ENCODE measurements around the gene SPATA22. TPM values are rescaled to one million over a fixed set of nuclear protein-coding genes. Genes with fewer than 3 reads are reported as not detected.
"Not testable (repeated sequence)": the region's sequence is repeated elsewhere in the genome, so short reads cannot be mapped to it uniquely, and the experiment has no call there.

The SPATA22 gene, protein sequence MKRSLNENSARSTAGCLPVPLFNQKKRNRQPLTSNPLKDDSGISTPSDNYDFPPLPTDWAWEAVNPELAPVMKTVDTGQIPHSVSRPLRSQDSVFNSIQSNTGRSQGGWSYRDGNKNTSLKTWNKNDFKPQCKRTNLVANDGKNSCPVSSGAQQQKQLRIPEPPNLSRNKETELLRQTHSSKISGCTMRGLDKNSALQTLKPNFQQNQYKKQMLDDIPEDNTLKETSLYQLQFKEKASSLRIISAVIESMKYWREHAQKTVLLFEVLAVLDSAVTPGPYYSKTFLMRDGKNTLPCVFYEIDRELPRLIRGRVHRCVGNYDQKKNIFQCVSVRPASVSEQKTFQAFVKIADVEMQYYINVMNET
- 0.27 TPM for total RNA-seq

DNA sequence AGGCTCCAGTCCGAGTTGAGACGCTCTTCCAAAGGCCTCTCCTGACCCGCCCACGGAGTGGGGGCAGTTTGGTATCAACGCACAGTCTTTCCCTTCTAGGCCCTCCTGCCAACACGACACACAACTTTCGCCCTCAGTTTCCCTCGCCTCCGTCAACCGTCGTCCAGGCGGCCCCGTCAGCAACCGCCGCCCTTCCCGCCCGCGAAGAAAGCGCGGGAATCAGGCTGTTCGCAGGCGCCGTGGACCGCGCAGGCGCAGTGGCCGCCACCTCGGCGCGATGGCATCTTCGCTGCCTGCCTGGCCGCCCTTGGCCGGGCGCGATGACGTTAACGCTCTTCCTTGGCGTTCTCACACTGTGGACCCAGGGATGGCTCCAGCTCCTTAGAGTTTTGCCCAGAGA lies at the start of gene SPATA22:
Gene SPATA22, minus strand, starts transcription at position 221 of the 400 bp plus-strand sequence. CDS start 2,494 bp downstream, outside the sequence.
- DNase-seq (ENCODE audit: low read depth in 2 of 3, low spot score in 2 of 3): no peak

DNA sequence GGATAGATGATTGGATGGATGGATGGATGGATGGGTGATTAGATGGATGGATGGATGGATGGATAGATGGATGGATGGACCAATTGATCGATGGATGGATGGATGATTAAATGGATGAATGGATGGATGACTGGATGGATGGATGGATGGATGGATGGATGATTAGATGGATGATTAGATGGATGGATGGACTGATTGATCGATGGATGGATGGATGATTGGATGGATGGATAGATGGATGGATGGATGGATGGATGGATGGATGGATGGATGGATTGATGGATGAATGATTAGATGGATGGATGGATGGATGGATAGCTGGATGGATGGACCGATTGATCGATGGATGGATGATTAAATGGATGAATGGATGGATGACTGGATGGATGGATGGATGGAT lies 47.9 kb upstream of the SPATA22 start:
- not testable (repeated sequence) for DNase-seq (ENCODE audit: low read depth in 2 of 3, low spot score in 2 of 3)

DNA sequence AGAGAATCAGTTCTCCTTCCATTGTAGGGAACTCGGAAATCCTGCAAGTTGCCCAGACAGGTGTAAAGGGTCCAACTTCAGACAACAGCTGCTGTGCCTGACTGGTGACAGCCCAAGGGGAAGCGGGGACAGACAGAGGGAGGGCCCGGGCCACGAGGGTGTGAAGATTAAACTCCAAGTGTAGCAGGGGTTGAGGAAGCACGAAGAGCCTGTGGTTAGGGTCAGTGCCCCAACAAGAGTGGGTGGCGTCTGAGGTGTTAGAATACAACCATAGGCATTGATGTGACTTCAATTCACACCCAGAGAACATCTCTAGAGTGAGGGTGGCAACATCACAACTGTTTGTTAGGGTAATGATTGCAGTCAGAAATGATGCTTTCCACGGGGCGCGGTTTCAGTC lies 43.3 kb upstream of the SPATA22 start:
- no peak for DNase-seq (ENCODE audit: low read depth in 2 of 3, low spot score in 2 of 3)

DNA sequence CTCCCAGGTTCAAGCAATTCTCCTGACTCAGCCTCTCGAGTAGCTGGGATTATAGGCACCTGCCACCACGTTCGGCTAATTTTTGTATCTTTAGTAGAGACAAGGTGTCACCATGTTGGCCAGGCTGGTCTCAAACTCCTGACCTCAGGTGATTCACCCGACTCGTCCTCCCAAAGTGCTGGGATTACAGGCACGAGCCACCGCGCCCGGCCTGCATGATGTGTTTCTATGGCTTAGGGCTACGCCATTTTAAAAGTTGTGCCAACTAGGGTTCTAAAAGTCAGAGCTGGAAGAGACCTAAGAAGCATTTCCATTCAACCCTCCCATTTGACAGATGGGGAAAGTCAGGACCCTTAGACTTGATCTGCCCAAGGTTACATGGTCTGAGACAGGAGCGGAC lies 42.5 kb upstream of the SPATA22 start:
- DNase-seq (ENCODE audit: low read depth in 2 of 3, low spot score in 2 of 3): not testable (repeated sequence)

DNA sequence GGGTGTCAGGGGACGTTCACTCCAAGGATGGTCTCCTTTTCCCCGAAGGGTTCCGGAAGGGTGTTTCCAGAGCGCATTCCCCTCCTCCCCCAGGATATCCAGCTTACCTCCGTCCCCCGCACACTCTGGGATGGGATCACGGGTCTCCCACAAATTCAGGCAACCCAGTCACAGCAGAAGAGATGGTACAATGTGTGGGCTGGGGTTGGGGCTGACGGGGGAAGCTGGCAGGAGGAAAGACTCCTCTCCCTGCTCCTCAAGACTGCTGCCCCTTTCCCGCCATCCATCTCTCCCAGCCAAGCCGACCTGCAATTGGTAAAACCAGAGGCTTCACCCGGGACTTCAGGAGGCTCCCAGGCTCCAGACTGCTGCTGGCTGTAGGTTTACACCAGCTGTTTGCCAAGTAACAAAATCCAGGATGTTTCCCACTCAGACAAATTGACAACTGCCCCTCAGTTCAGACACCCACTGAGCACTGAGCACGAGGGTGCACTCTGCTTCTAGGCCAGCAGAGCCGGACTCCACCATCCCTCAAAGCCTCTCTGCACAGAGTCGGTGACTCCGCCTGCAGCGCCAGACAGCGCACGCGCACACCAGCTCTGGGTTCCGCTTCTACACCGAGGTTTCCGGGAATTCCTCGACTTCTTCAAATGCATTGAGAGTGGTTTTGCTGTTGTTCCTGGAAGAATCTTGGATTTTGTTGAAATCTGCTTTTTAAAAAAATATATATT lies 41.9 kb upstream of the SPATA22 start:
- DNase-seq (ENCODE audit: low read depth in 2 of 3, low spot score in 2 of 3): no peak

DNA sequence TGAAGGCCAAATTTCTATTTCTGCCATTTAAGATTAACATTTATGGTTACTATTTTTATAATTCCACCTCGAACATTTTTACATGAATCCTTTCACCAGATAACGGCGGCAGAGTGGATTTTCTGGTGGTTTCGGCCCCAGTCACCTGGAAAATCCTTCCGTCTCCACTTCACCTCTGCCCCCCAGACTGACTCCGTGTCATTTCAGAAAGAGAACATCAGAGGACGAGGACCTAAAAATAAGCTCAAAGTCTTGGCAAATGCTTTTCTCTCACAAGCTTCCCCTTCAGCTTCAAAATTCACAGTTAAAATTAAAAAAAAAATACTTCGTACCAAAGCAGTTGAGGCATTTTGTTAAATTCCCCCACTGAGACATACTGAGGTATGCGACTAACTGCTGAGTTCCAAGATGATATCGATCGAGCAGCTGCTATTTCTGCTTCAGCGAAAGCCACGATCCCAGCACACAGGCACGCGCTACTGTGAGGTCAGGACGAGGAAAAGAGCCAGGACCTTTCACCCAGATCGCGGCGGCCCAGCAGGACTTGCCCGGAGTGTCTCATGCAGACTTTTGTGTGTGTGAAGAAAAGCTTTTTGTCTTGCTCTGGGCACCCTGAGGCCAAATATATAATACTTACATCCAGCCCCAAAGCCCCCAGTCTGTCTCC lies 41.0 kb upstream of the SPATA22 start:
- DNase-seq (ENCODE audit: low read depth in 2 of 3, low spot score in 2 of 3): no peak

DNA sequence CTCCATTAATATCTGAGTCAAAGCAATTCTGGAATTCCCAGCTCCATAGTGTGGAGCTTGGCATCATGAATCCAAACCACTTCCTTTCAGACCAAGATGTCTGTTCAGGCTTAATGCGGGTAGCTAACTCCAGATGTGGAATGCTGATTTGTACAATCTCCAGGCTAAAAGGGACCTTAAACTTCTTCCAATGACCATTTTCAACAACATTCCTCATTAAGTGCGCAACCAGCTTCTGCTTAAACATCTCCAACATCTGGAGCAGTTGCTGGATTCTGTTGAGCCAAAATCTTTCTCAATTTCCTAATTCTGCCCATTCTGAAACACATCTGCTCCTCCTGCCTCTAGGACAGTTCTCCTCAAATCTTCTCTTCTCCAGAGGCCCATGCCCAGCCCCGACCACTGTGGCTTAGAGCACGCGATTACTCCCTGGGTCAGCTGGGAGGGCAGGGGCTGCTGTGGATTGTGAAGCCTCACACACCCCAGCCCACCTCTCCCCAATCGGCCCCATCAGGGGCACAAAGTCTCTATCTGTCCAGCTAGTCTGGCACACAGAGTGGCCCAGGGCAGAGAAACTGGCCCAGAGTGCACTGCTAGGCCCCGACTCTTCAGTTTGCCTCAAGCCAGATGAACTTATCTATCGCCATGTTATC lies 40.4 kb upstream of the SPATA22 start:
- no peak for DNase-seq (ENCODE audit: low read depth in 2 of 3, low spot score in 2 of 3)

DNA sequence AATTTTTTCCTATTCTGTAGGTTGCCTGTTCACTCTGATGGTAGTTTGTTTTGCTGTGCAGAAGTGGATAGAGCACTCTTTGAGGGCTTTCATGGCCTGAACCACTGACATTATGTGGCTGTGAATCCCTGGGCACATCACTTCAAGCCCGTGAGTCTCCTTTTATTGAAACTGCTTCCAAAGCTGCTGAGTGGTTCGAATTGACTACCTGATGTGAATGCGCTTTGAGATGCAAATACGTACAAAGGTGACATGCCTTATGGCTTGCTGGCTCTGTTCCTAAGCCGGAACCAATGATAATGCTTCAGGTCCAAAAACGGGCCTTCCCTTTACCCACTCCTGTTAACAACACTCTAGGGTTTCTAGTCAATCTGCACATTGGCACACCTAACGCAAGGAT lies 38.5 kb upstream of the SPATA22 start:
- DNase-seq (ENCODE audit: low read depth in 2 of 3, low spot score in 2 of 3): no peak

DNA sequence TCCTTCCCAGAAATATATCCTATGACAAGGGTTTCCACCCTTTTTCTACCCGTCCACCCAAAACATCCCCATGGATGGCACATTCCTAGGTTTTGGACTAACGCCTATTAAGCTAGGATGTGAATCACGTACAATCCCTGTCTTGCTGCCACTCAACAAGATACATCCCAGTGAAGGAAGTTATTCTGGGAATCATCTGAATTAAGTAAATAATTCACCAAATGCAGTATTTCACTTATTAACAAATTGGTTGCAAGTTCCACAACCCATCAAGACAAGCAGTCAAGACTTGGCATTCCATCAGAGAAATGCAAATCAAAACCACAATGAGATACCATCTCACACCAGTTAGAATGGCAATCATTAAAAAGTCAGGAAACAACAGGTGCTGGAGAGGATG lies 36.2 kb upstream of the SPATA22 start:
- no peak for DNase-seq (ENCODE audit: low read depth in 2 of 3, low spot score in 2 of 3)

DNA sequence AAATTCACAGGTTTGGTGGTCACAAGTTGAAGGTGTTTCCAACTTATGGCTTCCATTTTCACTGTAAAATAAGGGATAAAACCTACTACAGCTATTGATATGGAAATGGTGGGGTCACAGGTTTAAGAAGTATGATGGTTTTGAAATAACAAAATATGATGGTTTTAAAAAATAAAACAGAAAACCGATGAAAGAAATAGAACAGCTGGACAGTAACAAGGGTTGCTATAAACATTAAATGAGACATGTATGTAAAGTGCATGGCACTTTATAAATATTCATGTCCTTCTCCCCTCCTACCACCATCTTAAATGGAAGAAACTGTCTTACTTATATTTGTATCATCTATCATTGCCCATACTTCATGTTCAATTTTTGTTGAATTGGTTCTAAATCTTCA lies 35.5 kb upstream of the SPATA22 start:
- DNase-seq (ENCODE audit: low read depth in 2 of 3, low spot score in 2 of 3): no peak

DNA sequence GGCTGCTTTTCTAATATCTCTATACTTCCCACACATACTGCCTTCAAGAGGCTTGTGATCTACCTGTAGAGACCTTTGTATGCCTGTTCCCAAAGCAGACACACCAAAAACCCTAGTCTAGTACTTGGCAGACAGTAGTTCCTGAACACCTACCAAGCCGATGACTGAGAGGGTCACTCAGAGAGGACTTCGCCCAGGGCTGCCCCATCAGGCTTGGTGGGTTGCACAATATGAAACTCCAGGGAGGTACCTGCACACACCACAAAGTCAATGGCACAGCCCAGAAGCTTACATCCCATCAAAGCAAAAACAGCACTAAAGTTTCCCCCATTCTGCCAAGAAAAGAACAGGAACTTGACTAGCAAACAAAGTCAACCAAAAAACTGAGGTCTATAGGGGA lies 34.4 kb upstream of the SPATA22 start:
- no peak for DNase-seq (ENCODE audit: low read depth in 2 of 3, low spot score in 2 of 3)

DNA sequence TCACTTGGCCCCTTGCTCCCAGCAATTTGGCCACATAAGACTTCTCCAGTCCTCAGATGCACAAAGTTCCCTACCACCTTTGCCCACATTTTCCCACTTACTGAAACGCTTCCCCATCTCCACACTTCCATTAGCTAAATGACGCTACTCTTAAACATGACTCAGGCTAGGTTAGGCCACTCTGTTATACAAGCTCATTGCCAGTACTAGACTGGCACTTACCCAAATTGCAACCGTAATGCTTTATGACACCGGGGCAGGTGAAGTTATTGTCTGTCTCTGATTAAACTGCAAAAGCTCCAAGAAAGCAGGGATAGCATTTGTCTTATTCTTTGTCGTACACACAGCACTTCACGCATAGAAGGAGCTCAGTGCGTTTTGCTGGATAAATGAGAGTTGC lies 33.4 kb upstream of the SPATA22 start:
- no peak for DNase-seq (ENCODE audit: low read depth in 2 of 3, low spot score in 2 of 3)

DNA sequence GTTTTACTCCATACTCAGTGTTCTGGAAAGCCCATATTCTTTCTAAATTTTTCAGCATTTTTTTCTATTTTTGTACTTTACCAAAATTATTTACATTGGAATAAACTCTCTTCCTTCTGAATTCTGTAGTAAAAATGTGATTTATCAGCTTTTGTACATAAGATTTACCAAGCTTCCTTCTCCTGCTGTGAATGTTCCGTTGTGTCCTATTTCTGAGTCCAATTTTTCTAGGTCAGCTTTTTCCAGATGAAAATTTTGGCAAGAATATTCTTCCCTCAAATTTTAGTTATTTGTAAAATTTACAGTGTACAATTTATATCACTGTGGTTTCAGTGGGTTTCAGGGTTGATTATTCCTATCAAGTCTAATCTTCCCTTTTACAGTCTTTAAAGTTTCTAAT lies 31.7 kb upstream of the SPATA22 start:
- no peak for DNase-seq (ENCODE audit: low read depth in 2 of 3, low spot score in 2 of 3)

DNA sequence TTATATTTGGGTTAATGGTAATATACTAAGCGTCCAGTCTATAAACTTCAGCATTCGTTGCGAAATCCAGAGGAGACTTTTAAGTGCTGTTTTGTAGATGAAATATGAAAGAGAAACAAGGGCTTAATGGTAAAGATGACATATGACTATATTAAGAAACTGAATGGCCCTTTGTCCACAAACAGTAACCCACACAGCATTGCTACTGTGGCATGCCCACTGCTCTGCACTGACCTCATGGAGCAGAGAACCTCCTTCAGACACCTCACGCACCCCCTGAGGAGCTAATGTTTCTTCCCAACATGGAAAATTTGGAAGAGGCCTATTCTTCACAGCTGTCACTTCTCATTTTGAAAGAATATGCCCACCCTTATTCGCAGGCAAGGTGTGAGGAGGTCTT lies 30.8 kb upstream of the SPATA22 start:
- no peak for DNase-seq (ENCODE audit: low read depth in 2 of 3, low spot score in 2 of 3)

DNA sequence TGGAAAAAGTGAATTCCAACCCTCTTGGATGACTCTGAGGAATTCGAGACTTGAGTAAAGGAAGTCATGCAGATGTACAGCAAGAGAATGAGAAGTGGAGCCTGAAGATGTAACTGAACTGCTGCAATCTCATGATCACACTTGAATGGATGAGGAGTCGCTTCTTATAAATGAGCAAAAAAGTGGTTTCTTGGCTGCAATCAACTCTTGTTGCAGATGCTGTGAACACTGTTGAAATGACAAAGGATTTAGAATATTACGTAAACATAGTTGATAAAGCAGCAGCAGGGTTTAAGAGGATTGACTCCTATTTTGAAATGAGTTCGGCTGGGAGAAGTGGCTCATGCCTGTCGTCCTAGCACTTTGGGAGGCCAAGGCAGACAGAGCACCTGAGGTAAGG lies 29.7 kb upstream of the SPATA22 start:
- DNase-seq (ENCODE audit: low read depth in 2 of 3, low spot score in 2 of 3): no peak

DNA sequence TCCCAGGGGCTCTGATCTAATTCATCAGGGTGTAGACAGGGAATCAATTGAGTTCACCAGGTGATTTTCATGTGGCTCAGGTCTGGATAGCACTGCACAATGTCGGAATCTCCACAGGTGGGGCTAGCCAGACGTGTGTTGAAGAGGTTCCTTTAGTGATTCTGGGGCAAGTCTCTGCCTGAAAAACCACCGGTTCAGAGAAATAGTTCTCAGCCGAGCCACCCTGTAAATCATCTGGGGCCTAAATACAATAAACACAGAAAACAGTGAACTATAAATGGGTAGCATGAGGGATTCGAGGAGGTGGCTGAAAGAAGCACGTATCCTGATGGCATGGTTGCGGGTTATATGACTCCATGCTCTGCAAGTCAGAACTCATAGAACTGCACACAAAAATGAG lies 25.5 kb upstream of the SPATA22 start:
- DNase-seq (ENCODE audit: low read depth in 2 of 3, low spot score in 2 of 3): no peak

DNA sequence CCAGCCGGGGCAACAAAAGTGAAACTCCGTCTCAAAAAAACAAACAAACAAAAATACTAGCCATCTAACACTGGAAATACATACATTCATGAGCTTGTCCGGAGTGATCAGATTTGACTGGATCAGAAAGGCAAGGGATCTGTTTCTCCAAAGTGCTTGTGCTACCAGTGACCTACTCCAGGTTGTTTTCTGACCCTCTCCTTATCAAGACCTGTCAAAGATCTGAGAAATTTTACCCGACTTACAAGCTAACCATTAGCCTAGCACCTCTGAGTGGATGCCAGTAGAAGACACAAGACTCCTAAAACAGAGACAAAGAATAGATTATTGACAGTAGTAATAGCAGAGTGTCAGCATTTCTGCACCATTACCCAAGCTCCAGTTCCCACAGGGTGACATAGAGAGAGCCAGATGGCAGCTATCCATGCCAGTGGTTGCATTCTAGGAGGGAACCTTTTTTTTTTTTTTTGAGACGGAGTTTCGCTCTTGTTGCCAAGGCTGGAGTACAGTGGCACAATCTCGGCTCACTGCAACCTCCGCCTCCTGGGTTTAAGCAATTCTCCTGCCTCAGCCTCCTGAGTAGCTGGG lies 14.0 kb upstream of the SPATA22 start:
- DNase-seq (ENCODE audit: low read depth in 2 of 3, low spot score in 2 of 3): no peak

DNA sequence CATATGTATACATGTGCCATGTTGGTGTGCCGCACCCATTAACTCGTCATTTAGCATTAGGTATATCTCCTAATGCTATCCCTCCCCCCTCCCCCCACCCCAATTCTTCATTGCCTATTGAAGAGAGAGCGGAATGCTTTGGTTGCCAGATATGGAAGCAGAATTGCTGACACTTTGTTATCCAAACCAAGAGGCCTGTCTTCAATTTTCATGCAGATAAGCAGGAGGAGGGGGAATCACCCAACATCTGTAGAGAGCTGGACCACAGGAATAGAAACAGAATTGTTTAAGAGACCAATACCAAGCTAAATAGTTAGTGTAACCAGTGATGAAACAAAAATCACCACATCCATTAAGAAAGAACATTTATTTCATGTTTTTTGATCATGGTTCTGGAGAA lies 11.2 kb upstream of the SPATA22 start:
- no peak for DNase-seq (ENCODE audit: low read depth in 2 of 3, low spot score in 2 of 3)

DNA sequence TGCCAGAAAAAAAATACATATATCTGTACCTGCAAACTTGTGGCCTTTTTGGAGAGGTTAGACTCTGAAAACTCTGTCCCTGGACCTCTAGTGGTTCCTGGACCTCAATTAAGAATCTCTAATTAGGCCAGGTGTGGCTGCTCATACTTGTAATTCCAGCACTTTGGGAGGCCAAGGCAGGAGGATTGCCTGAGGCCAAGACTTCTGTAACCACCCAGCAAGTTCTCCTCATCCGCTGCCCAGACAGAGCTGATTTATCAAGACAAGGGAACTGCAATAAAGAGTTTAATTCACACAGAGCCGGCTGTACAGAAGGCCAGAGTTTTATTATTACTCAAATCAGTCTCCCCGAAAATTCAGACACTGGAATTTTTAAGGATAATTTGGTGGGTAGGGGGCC lies 8.4 kb upstream of the SPATA22 start:
- DNase-seq (ENCODE audit: low read depth in 2 of 3, low spot score in 2 of 3): no peak

DNA sequence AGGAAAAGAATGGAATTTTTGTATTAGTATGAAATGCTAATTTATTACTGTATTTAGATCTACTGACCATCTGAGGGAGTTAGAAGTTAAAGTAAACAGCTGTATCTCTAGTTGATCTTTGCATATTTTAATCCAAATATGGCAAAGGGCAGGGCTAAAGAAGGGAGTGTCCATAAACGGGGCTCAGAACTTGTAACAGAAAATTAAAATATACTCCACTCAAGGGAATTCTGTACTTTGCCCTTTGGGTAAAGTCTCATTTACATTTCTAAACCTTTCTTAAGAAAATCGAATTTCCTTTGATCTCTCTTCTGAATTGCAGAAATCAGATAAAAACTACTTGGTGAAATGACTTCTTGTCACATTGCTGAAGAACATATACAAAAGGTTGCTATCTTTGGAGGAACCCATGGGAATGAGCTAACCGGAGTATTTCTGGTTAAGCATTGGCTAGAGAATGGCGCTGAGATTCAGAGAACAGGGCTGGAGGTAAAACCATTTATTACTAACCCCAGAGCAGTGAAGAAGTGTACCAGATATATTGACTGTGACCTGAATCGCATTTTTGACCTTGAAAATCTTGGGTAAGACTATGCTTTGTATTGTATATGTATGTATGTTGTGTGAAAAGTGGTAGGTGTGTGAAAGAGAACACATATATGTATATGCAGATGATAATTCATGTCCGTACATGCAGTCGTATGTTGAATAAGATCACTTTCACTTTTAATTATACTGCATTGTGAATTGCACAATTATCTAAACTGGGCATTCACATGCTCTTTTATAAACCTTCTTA lies 4.4 kb upstream of the SPATA22 start, which contains the start of gene ASPA:
Gene ASPA, plus strand, starts transcription at position 186 of the 799 bp plus-strand sequence. Its CDS starts 163 bp downstream, at position 349.
- DNase-seq (ENCODE audit: low read depth in 2 of 3, low spot score in 2 of 3): no peak
